SK-N-SH treated with all-trans-retinoic acid at 6 μM for 48 hours (cell line): ENCODE data around the gene KLHL29.

Experiments used
- ATAC-seq: fragments of 200-7000 bp; cut with Tn5 transposase; 3 replicates; pipeline ENCODE4 v1.9.1; 2020; ENCODE audit warnings: mild to moderate bottlenecking, moderate library complexity
- ARNTL ChIP-seq: fragments of 450-650 bp; formaldehyde crosslinking; IDR thresholded peaks from 2 replicates; pipeline ENCODE4 v1.5.0; 2020; ENCODE audit warnings: low read depth, mild to moderate bottlenecking, moderate library complexity, borderline replicate concordance
- BACH2 ChIP-seq: fragments of 250-450 bp; sonication (Bioruptor Pico); IDR thresholded peaks from 2 replicates; pipeline ENCODE4 v1.9.0; 2021; ENCODE audit warnings: mild to moderate bottlenecking, borderline replicate concordance
- CREB5 ChIP-seq: fragments of 250-450 bp; sonication (Bioruptor Pico); IDR thresholded peaks from 2 replicates; pipeline ENCODE4 v1.5.1; 2020; ENCODE audit warnings: low read depth, mild to moderate bottlenecking, moderate library complexity
- CSDC2 ChIP-seq: fragments of 250-450 bp; sonication (Bioruptor Pico); IDR thresholded peaks from 2 replicates; pipeline ENCODE4 v1.5.0; 2020; ENCODE audit warnings: mild to moderate bottlenecking, moderate library complexity
- CSRNP3 ChIP-seq: fragments of 250-450 bp; sonication (Bioruptor Pico); IDR thresholded peaks from 2 replicates; pipeline ENCODE4 v1.5.1; 2021; ENCODE audit warnings: mild to moderate bottlenecking, moderate library complexity
- ESRRG ChIP-seq: fragments of 250-450 bp; sonication (Bioruptor Pico); IDR thresholded peaks from 2 replicates; pipeline ENCODE4 v1.6.1; 2021; ENCODE audit warnings: mild to moderate bottlenecking
- GLIS3 ChIP-seq: fragments of 250-450 bp; sonication (Bioruptor Pico); IDR thresholded peaks from 2 replicates; pipeline ENCODE4 v1.5.0; 2020; ENCODE audit warnings: mild to moderate bottlenecking, moderate library complexity
- ISL1 ChIP-seq: fragments of 250-450 bp; sonication (Bioruptor Pico); IDR thresholded peaks from 2 replicates; pipeline ENCODE4 v2.1.2; 2022; ENCODE audit warnings: mild to moderate bottlenecking, moderate library complexity
- OSR1 ChIP-seq: fragments of 250-450 bp; sonication (Bioruptor Pico); IDR thresholded peaks from 2 replicates; pipeline ENCODE4 v1.8.0; 2022; ENCODE audit warnings: moderate library complexity, mild to moderate bottlenecking, inconsistent platforms
- PATZ1 ChIP-seq: fragments of 250-450 bp; sonication (Bioruptor Pico); IDR thresholded peaks from 2 replicates; pipeline ENCODE4 v1.8.0; 2020; ENCODE audit warnings: mild to moderate bottlenecking, moderate library complexity, borderline replicate concordance
- POU6F1 ChIP-seq: fragments of 250-450 bp; sonication (Bioruptor Pico); IDR thresholded peaks from 2 replicates; pipeline ENCODE4 v1.8.0; 2021; ENCODE audit warnings: low read depth, mild to moderate bottlenecking, moderate library complexity, borderline replicate concordance
- RARB ChIP-seq: fragments of 250-450 bp; sonication (Bioruptor Pico); IDR thresholded peaks from 2 replicates; pipeline ENCODE4 v1.8.0; 2021; ENCODE audit warnings: mild to moderate bottlenecking, moderate library complexity
- SNAI2 ChIP-seq: fragments of 250-450 bp; sonication (Bioruptor Pico); IDR thresholded peaks from 2 replicates; pipeline ENCODE4 v1.5.0; 2020; ENCODE audit warnings: mild to moderate bottlenecking, moderate library complexity
- TCF4 ChIP-seq: fragments of 250-450 bp; sonication (Bioruptor Pico); IDR thresholded peaks from 2 replicates; pipeline ENCODE4 v1.8.0; 2021; ENCODE audit warnings: mild to moderate bottlenecking, moderate library complexity, borderline replicate concordance
- TOX ChIP-seq: fragments of 250-450 bp; sonication (Bioruptor Pico); IDR thresholded peaks from 2 replicates; pipeline ENCODE4 v1.8.0; 2021; ENCODE audit warnings: mild to moderate bottlenecking, moderate library complexity, borderline replicate concordance
- ZC3H10 ChIP-seq: fragments of 250-450 bp; sonication (Bioruptor Pico); IDR thresholded peaks from 2 replicates; pipeline ENCODE4 v1.5.1; 2021; ENCODE audit warnings: mild to moderate bottlenecking, moderate library complexity
- ZFP3 ChIP-seq: fragments of 250-450 bp; sonication (Bioruptor Pico); IDR thresholded peaks from 2 replicates; pipeline ENCODE4 v1.5.0; 2020; ENCODE audit warnings: mild to moderate bottlenecking, moderate library complexity
- ZFP30 ChIP-seq: fragments of 450-650 bp; formaldehyde crosslinking; IDR thresholded peaks from 2 replicates; pipeline ENCODE4 v1.5.0; 2022; ENCODE audit warnings: mild to moderate bottlenecking, moderate library complexity
- ZNF565 ChIP-seq: fragments of 450-650 bp; formaldehyde crosslinking; conservative IDR thresholded peaks from 2 replicates; pipeline ENCODE4 v1.5.0; 2020; ENCODE audit warnings: low read depth, mild to moderate bottlenecking, moderate library complexity
- ZNF70 ChIP-seq: fragments of 450-650 bp; formaldehyde crosslinking; IDR thresholded peaks from 2 replicates; pipeline ENCODE4 v1.5.0; 2020; ENCODE audit warnings: mild to moderate bottlenecking, moderate library complexity
- ZNF8 ChIP-seq: fragments of 450-650 bp; formaldehyde crosslinking; IDR thresholded peaks from 2 replicates; pipeline ENCODE4 v1.5.0; 2020; ENCODE audit warnings: mild to moderate bottlenecking, moderate library complexity

KLHL29 gene

GRCh38 chr2:23532391-23533337, 147.7 kb downstream of the KLHL29 start:
- TF ChIP-seq TCF4 (CRISPR knock-in tag) (no peak), GLIS3 (CRISPR knock-in tag) (no peak), ZNF8 (no peak), ZNF565 (CRISPR knock-in tag) (no peak), OSR1 (CRISPR knock-in tag) (no peak), PATZ1 (no peak), ARNTL (CRISPR knock-in tag) (no peak), ZFP3 (CRISPR knock-in tag) (no peak), CREB5 (CRISPR knock-in tag) (no peak)
- ATAC-seq, result no peak

GRCh38 chr2:23533338-23533695, 148.3 kb downstream of the KLHL29 start:
- no peak for ATAC-seq
- TF ChIP-seq CSDC2 (CRISPR knock-in tag) (no peak), TCF4 (CRISPR knock-in tag) (no peak), POU6F1 (CRISPR knock-in tag) (no peak), PATZ1 (no peak), ZNF8 (no peak), ESRRG (CRISPR knock-in tag) (no peak)

GRCh38 chr2:23534771-23535170, 149.8 kb downstream of the KLHL29 start:
- TF ChIP-seq TOX (CRISPR knock-in tag), result no peak
- no peak for TF ChIP-seq ZFP30
- no peak for TF ChIP-seq BACH2
- no peak for TF ChIP-seq PATZ1
- TF ChIP-seq ZFP3 (CRISPR knock-in tag), result no peak
- TF ChIP-seq TCF4 (CRISPR knock-in tag), result no peak
- TF ChIP-seq ZNF8, result no peak
- no peak for TF ChIP-seq ISL1 (CRISPR knock-in tag)
- TF ChIP-seq ZNF565 (CRISPR knock-in tag), result no peak
- TF ChIP-seq CREB5 (CRISPR knock-in tag), result no peak
- no peak for TF ChIP-seq OSR1 (CRISPR knock-in tag)
- no peak for TF ChIP-seq GLIS3 (CRISPR knock-in tag)
- no peak for TF ChIP-seq CSRNP3 (CRISPR knock-in tag)
- no peak for TF ChIP-seq ZNF70
- no peak for TF ChIP-seq SNAI2
- TF ChIP-seq POU6F1 (CRISPR knock-in tag), result no peak
- TF ChIP-seq RARB (CRISPR knock-in tag), result no peak
- no peak for TF ChIP-seq ZC3H10 (CRISPR knock-in tag)
- TF ChIP-seq ESRRG (CRISPR knock-in tag), result no peak
- no peak for TF ChIP-seq ARNTL (CRISPR knock-in tag)
- ATAC-seq, result no peak
